ENCODE measurements around the gene RASGRP3. TPM values are rescaled to one million over a fixed set of nuclear protein-coding genes. Genes with fewer than 3 reads are reported as not detected.

The RASGRP3 gene
- total and polyA plus RNA-seq, 9 of the 15 experiments (the other 6 are each of a cell fraction or from before 2014, with no cell fraction given), result 0.18 to 1.7 (median 1.2) TPM

DNA sequence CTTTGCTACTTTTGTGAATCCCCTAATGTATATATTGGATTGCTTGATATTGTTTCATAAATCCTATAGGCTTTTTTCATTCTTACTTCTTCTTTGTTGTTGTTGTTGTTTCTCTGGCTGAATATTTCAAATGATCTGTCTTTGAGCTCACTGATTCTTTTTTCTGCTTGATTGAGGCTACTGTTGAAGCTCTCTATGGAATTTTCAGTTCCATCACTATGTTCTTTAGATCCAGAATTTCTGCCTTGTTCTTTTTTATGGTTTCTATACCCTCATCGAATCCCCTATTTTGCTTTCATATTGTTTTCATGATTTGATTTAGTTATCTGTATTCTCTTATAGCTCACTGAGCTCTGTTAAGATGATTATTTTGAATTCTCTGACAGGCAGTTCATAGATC is 24.6 kb upstream of the RASGRP3 start (continued):
- TF ChIP-seq NCOA2 (IDR thresholded peaks at IDR 0.05; ENCODE audit: partially characterized antibody in 2 of 2) (no peak), PHF20 (IDR thresholded peaks at IDR 0.05; ENCODE audit: partially characterized antibody) (no peak), ZNF586 (CRISPR knock-in tag; conservative IDR thresholded peaks at IDR 0.05) (no peak), CBX5 (IDR thresholded peaks at IDR 0.05; ENCODE audit: borderline replicate concordance, low read depth) (0 out of 2 replicates have a peak, but pooled peaks have one; percentile 59), ELF4 (CRISPR knock-in tag; IDR thresholded peaks at IDR 0.05) (no peak), TRIM28 (IDR thresholded peaks at IDR 0.05) (peak; percentile 83; the same call in 1 of the 2 replicates), GABPB1 (CRISPR knock-in tag; IDR thresholded peaks at IDR 0.05) (no peak), PPARD (CRISPR knock-in tag; IDR thresholded peaks at IDR 0.05) (no peak), SMAD4 (CRISPR knock-in tag; conservative IDR thresholded peaks at IDR 0.05) (no peak), SP1 (CRISPR knock-in tag; IDR thresholded peaks at IDR 0.05) (no peak), CBX3 (IDR thresholded peaks at IDR 0.05; ENCODE audit: borderline replicate concordance in 1 of 2, low read length in 2 of 2) (peak in 1 of 2 experiments; percentile 90; a peak in 2 of 3 replicates), ZEB2 (IDR thresholded peaks at IDR 0.05) (0 out of 2 replicates have a peak, but pooled peaks have one; percentile 30), EWSR1 (IDR thresholded peaks at IDR 0.05; ENCODE audit: borderline replicate concordance, low read depth, partially characterized antibody) (no peak), KLF13 (tag; IDR thresholded peaks at IDR 0.05; ENCODE audit: borderline replicate concordance, low read depth) (no peak)
- TF ChIP-seq, protein P1, sequence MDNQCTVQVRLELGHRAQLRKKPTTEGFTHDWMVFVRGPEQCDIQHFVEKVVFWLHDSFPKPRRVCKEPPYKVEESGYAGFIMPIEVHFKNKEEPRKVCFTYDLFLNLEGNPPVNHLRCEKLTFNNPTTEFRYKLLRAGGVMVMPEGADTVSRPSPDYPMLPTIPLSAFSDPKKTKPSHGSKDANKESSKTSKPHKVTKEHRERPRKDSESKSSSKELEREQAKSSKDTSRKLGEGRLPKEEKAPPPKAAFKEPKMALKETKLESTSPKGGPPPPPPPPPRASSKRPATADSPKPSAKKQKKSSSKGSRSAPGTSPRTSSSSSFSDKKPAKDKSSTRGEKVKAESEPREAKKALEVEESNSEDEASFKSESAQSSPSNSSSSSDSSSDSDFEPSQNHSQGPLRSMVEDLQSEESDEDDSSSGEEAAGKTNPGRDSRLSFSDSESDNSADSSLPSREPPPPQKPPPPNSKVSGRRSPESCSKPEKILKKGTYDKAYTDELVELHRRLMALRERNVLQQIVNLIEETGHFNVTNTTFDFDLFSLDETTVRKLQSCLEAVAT (IDR thresholded peaks at IDR 0.05), result no peak
- TF ChIP-seq, protein P2, sequence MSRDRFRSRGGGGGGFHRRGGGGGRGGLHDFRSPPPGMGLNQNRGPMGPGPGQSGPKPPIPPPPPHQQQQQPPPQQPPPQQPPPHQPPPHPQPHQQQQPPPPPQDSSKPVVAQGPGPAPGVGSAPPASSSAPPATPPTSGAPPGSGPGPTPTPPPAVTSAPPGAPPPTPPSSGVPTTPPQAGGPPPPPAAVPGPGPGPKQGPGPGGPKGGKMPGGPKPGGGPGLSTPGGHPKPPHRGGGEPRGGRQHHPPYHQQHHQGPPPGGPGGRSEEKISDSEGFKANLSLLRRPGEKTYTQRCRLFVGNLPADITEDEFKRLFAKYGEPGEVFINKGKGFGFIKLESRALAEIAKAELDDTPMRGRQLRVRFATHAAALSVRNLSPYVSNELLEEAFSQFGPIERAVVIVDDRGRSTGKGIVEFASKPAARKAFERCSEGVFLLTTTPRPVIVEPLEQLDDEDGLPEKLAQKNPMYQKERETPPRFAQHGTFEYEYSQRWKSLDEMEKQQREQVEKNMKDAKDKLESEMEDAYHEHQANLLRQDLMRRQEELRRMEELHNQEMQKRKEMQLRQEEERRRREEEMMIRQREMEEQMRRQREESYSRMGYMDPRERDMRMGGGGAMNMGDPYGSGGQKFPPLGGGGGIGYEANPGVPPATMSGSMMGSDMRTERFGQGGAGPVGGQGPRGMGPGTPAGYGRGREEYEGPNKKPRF (IDR thresholded peaks at IDR 0.05; ENCODE audit: low read depth, low read length), result no peak
- TF ChIP-seq, protein P3, sequence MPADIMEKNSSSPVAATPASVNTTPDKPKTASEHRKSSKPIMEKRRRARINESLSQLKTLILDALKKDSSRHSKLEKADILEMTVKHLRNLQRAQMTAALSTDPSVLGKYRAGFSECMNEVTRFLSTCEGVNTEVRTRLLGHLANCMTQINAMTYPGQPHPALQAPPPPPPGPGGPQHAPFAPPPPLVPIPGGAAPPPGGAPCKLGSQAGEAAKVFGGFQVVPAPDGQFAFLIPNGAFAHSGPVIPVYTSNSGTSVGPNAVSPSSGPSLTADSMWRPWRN (IDR thresholded peaks at IDR 0.05; ENCODE audit: low read depth), result no peak
- TF ChIP-seq, protein P4, sequence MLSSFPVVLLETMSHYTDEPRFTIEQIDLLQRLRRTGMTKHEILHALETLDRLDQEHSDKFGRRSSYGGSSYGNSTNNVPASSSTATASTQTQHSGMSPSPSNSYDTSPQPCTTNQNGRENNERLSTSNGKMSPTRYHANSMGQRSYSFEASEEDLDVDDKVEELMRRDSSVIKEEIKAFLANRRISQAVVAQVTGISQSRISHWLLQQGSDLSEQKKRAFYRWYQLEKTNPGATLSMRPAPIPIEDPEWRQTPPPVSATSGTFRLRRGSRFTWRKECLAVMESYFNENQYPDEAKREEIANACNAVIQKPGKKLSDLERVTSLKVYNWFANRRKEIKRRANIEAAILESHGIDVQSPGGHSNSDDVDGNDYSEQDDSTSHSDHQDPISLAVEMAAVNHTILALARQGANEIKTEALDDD (IDR thresholded peaks at IDR 0.05), result no peak
- TF ChIP-seq, protein P5, sequence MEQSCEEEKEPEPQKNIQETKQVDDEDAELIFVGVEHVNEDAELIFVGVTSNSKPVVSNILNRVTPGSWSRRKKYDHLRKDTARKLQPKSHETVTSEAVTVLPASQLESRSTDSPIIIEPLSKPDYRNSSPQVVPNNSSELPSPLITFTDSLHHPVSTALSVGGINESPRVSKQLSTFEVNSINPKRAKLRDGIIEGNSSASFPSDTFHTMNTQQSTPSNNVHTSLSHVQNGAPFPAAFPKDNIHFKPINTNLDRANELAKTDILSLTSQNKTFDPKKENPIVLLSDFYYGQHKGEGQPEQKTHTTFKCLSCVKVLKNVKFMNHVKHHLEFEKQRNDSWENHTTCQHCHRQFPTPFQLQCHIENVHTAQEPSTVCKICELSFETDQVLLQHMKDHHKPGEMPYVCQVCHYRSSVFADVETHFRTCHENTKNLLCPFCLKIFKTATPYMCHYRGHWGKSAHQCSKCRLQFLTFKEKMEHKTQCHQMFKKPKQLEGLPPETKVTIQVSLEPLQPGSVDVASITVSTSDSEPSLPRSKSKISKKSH (CRISPR knock-in tag; IDR thresholded peaks at IDR 0.05), result 0 out of 2 replicates have a peak, but pooled peaks have one; percentile 26
- TF ChIP-seq, protein P6, sequence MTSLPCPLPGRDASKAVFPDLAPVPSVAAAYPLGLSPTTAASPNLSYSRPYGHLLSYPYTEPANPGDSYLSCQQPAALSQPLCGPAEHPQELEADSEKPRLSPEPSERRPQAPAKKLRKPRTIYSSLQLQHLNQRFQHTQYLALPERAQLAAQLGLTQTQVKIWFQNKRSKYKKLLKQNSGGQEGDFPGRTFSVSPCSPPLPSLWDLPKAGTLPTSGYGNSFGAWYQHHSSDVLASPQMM (CRISPR knock-in tag; IDR thresholded peaks at IDR 0.05), result no peak

Measured in K562 (cell line).